Measurements from ENCODE around the gene ADSS1. TPM values are rescaled to one million over a fixed set of nuclear protein-coding genes. Genes with fewer than 3 reads are reported as not detected.

Gene ADSS1
- total and polyA plus RNA-seq, 4 donors: 1.8 to 18.8 (median 12.2) TPM

- H3K4me3 ChIP-seq (ENCODE audit: low read depth in 1 of 3, low read length in 3 of 3): no peak overlapping the region
- DNase-seq (ENCODE audit: low spot score): no peak
- TF ChIP-seq GABPA (IDR thresholded peaks at IDR 0.05 in 1 of 2, conservative IDR thresholded peaks at IDR 0.05 in 1 of 2) (no peak), JUND (IDR thresholded peaks at IDR 0.05) (no peak), RXRA (IDR thresholded peaks at IDR 0.05) (no peak), RAD21 (IDR thresholded peaks at IDR 0.05) (no peak), EGR1 (IDR thresholded peaks at IDR 0.05; ENCODE audit: low read depth in 2 of 2) (no peak), CTCF (IDR thresholded peaks at IDR 0.05; ENCODE audit: low read depth, low read length, missing input control) (no peak), SP1 (IDR thresholded peaks at IDR 0.05) (no peak), HNF4G (IDR thresholded peaks at IDR 0.05) (no peak), TAF1 (conservative IDR thresholded peaks at IDR 0.05) (no peak)
- TF ChIP-seq, protein P1, sequence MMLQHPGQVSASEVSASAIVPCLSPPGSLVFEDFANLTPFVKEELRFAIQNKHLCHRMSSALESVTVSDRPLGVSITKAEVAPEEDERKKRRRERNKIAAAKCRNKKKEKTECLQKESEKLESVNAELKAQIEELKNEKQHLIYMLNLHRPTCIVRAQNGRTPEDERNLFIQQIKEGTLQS (IDR thresholded peaks at IDR 0.05): no peak
- TF ChIP-seq, protein P2, sequence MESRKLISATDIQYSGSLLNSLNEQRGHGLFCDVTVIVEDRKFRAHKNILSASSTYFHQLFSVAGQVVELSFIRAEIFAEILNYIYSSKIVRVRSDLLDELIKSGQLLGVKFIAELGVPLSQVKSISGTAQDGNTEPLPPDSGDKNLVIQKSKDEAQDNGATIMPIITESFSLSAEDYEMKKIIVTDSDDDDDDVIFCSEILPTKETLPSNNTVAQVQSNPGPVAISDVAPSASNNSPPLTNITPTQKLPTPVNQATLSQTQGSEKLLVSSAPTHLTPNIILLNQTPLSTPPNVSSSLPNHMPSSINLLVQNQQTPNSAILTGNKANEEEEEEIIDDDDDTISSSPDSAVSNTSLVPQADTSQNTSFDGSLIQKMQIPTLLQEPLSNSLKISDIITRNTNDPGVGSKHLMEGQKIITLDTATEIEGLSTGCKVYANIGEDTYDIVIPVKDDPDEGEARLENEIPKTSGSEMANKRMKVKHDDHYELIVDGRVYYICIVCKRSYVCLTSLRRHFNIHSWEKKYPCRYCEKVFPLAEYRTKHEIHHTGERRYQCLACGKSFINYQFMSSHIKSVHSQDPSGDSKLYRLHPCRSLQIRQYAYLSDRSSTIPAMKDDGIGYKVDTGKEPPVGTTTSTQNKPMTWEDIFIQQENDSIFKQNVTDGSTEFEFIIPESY (IDR thresholded peaks at IDR 0.05): no peak
- TF ChIP-seq, protein P3, sequence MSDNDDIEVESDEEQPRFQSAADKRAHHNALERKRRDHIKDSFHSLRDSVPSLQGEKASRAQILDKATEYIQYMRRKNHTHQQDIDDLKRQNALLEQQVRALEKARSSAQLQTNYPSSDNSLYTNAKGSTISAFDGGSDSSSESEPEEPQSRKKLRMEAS (IDR thresholded peaks at IDR 0.05): no peak
- no peaks in the 10 kb centered on the region for H3K27me3 ChIP-seq (ENCODE audit: control insufficient read depth in 4 of 4, insufficient read depth in 4 of 4, low read length in 3 of 4)
- 85% methylated on average over 18 of the region's 18 CpGs for WGBS
- no peaks in the 10 kb centered on the region for H3K9me3 ChIP-seq (ENCODE audit: control insufficient read depth in 4 of 4, low read length in 3 of 4)
- no peak overlapping the region for H3K27ac ChIP-seq (ENCODE audit: low read depth in 1 of 2, low read length in 2 of 2)
- peaks cover 11 to 37% (median 24%) of the 10 kb centered on the region in 4 donors for H3K4me1 ChIP-seq (ENCODE audit: control insufficient read depth in 4 of 4, insufficient read depth in 4 of 4, low read length in 3 of 4)
- H3K9ac ChIP-seq (ENCODE audit: low read depth in 1 of 2, low read length in 2 of 2): no peak overlapping the region
- peaks cover 2 to 9% (median 4%) of the 10 kb centered on the region in 4 donors for H3K36me3 ChIP-seq (ENCODE audit: control insufficient read depth in 4 of 4, insufficient read depth in 3 of 4, low read depth in 1 of 4, low read length in 3 of 4)
Measured at GRCh38 chr14:104721505-104722431, 2.3 kb upstream of the ADSS1 start.

DNA sequence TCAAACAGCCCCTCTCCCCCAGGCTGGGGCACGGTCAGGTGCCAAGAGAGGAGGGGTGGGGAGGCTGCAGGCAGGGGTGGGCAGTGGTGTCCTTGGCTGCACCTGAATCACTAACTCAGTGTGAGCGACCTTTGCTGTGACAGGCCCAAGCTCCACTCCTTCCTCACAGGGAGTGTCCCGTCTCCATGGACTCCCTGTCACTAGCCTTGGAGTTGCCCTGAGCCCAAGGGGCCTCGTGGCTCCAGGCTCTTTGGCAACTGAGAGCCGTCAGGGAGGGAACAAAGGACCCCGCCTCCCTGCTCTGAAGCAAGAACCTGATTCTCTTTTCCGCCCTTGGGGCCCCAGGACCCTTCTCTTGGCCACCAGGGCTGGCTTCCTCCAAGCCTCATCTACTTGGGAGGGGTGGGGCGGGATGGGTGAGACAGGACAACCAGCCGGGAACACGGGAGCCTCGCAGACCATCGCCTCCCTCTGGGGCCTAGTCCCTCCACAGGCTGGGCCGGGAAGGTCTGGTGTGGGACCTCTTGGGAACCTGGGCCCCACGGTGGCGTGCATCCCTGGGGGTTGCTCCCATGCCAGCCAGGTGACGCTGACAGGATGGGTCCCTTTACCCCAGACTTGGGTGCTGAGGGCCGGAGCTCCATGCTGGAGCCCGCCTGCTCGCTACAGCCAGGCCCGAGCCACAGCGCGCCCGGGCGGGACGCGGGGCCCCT is 935 bp upstream of the ADSS1 start:
- 44% methylated on average over 26 of the region's 26 CpGs for WGBS
- H3K36me3 ChIP-seq (ENCODE audit: control insufficient read depth in 4 of 4, insufficient read depth in 3 of 4, low read depth in 1 of 4, low read length in 3 of 4): peaks cover 0 to 5% (median 4%) of the 10 kb centered on the region in 4 donors
- DNase-seq (ENCODE audit: low spot score): no peak
- peak overlapping the region in 1 of 2 donors; percentile 93 for H3K27ac ChIP-seq (ENCODE audit: low read depth in 1 of 2, low read length in 2 of 2)
- peaks cover 18 to 51% (median 32%) of the 10 kb centered on the region in 4 donors for H3K4me1 ChIP-seq (ENCODE audit: control insufficient read depth in 4 of 4, insufficient read depth in 4 of 4, low read length in 3 of 4)
- H3K4me3 ChIP-seq (ENCODE audit: low read depth in 1 of 3, low read length in 3 of 3): peak overlapping the region in 1 of 3 donors; percentile 76
- H3K27me3 ChIP-seq (ENCODE audit: control insufficient read depth in 4 of 4, insufficient read depth in 4 of 4, low read length in 3 of 4): no peaks in the 10 kb centered on the region
- TF ChIP-seq YY1 (IDR thresholded peaks at IDR 0.05): no peak
- no peak for TF ChIP-seq EGR1 (IDR thresholded peaks at IDR 0.05; ENCODE audit: low read depth in 2 of 2)
- TF ChIP-seq, protein P3 (IDR thresholded peaks at IDR 0.05): no peak
- TF ChIP-seq RAD21 (IDR thresholded peaks at IDR 0.05): no peak
- TF ChIP-seq HNF4G (IDR thresholded peaks at IDR 0.05): no peak
- TF ChIP-seq FOXA1 (IDR thresholded peaks at IDR 0.05): no peak
- no peak for TF ChIP-seq SP1 (IDR thresholded peaks at IDR 0.05)
- no peak for TF ChIP-seq RXRA (IDR thresholded peaks at IDR 0.05)
- TF ChIP-seq GABPA (IDR thresholded peaks at IDR 0.05 in 1 of 2, conservative IDR thresholded peaks at IDR 0.05 in 1 of 2): no peak
- TF ChIP-seq CTCF (IDR thresholded peaks at IDR 0.05; ENCODE audit: low read depth, low read length, missing input control): no peak
- TF ChIP-seq NR2F2 (IDR thresholded peaks at IDR 0.05): no peak
- TF ChIP-seq HNF4A (conservative IDR thresholded peaks at IDR 0.05): no peak
- no peak for TF ChIP-seq TAF1 (conservative IDR thresholded peaks at IDR 0.05)
- TF ChIP-seq JUND (IDR thresholded peaks at IDR 0.05): no peak
- TF ChIP-seq, protein P1 (IDR thresholded peaks at IDR 0.05): no peak
- TF ChIP-seq, protein P4, sequence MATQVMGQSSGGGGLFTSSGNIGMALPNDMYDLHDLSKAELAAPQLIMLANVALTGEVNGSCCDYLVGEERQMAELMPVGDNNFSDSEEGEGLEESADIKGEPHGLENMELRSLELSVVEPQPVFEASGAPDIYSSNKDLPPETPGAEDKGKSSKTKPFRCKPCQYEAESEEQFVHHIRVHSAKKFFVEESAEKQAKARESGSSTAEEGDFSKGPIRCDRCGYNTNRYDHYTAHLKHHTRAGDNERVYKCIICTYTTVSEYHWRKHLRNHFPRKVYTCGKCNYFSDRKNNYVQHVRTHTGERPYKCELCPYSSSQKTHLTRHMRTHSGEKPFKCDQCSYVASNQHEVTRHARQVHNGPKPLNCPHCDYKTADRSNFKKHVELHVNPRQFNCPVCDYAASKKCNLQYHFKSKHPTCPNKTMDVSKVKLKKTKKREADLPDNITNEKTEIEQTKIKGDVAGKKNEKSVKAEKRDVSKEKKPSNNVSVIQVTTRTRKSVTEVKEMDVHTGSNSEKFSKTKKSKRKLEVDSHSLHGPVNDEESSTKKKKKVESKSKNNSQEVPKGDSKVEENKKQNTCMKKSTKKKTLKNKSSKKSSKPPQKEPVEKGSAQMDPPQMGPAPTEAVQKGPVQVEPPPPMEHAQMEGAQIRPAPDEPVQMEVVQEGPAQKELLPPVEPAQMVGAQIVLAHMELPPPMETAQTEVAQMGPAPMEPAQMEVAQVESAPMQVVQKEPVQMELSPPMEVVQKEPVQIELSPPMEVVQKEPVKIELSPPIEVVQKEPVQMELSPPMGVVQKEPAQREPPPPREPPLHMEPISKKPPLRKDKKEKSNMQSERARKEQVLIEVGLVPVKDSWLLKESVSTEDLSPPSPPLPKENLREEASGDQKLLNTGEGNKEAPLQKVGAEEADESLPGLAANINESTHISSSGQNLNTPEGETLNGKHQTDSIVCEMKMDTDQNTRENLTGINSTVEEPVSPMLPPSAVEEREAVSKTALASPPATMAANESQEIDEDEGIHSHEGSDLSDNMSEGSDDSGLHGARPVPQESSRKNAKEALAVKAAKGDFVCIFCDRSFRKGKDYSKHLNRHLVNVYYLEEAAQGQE (IDR thresholded peaks at IDR 0.05): no peak
- no peak overlapping the region for H3K9ac ChIP-seq (ENCODE audit: low read depth in 1 of 2, low read length in 2 of 2)
- H3K9me3 ChIP-seq (ENCODE audit: control insufficient read depth in 4 of 4, low read length in 3 of 4): no peaks in the 10 kb centered on the region
